Measurements from ENCODE around the gene SCRN1. TPM values are rescaled to one million over a fixed set of nuclear protein-coding genes. Genes with fewer than 3 reads are reported as not detected.

SCRN1 gene
- total and polyA plus RNA-seq, 2 of the 13 experiments (the other 11 are each of a cell fraction or from before 2014, with no cell fraction given), result 43.2 to 49.8 TPM

DNA sequence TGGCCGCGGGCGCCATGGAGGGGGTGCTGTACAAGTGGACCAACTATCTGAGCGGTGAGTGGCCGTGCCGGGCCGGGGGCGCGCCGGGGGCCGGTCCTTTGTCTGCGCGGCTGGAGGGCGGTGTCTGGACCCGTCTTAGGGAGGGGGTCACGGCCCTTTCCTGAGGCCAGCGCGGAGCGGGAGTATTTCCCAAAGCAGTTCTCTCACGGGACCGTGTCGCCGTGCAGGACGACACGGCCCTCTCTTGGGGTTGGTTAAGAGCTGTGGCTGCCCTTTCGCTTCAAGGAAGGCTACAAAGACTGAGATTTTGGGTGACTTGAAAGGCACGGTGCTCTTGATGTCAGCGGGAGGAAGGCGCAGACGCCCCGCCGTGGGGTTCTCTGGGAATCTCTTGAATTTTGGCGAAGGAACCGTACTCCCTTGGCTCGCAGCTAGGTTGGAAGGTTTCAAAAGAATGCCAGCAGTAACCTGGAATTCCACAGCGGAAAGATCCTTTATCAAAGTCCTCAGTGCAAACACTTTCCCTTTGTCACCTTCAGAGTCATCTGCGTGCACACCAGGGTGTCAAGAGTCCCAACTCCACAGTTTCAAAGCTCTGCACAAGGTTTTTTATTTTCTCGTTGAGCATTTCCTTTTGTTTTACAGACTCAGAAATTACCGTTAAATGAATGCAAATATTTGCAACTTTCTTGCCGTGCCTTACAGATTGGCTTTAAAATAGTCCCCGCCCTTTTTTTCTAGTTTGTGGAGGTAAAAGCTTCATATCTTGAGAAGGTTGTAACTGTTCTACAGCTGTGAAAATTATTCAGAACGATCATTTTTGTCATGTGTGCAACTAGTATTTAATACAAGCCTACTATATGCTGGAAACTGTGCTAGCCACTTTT, 39.4 kb upstream of the SCRN1 start (continued):
- TF ChIP-seq, protein P1, sequence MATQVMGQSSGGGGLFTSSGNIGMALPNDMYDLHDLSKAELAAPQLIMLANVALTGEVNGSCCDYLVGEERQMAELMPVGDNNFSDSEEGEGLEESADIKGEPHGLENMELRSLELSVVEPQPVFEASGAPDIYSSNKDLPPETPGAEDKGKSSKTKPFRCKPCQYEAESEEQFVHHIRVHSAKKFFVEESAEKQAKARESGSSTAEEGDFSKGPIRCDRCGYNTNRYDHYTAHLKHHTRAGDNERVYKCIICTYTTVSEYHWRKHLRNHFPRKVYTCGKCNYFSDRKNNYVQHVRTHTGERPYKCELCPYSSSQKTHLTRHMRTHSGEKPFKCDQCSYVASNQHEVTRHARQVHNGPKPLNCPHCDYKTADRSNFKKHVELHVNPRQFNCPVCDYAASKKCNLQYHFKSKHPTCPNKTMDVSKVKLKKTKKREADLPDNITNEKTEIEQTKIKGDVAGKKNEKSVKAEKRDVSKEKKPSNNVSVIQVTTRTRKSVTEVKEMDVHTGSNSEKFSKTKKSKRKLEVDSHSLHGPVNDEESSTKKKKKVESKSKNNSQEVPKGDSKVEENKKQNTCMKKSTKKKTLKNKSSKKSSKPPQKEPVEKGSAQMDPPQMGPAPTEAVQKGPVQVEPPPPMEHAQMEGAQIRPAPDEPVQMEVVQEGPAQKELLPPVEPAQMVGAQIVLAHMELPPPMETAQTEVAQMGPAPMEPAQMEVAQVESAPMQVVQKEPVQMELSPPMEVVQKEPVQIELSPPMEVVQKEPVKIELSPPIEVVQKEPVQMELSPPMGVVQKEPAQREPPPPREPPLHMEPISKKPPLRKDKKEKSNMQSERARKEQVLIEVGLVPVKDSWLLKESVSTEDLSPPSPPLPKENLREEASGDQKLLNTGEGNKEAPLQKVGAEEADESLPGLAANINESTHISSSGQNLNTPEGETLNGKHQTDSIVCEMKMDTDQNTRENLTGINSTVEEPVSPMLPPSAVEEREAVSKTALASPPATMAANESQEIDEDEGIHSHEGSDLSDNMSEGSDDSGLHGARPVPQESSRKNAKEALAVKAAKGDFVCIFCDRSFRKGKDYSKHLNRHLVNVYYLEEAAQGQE (IDR thresholded peaks at IDR 0.05; ENCODE audit: borderline replicate concordance in 1 of 2, low read depth in 1 of 2, low read length in 2 of 2), result no peak
- peak; percentile 47 for TF ChIP-seq ZNF263 (CRISPR knock-in tag; IDR thresholded peaks at IDR 0.05)
- TF ChIP-seq, protein P2, sequence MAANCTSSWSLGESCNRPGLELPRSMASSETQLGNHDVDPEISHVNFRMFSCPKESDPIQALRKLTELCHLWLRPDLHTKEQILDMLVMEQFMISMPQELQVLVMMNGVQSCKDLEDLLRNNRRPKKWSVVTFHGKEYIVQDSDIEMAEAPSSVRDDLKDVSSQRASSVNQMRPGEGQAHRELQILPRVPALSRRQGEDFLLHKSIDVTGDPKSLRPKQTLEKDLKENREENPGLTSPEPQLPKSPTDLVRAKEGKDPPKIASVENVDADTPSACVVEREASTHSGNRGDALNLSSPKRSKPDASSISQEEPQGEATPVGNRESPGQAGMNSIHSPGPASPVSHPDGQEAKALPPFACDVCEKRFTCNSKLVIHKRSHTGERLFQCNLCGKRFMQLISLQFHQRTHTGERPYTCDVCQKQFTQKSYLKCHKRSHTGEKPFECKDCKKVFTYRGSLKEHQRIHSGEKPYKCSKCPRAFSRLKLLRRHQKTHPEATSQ (CRISPR knock-in tag; IDR thresholded peaks at IDR 0.05; ENCODE audit: borderline replicate concordance), result peak; percentile 30; the same call in 1 of the 2 replicates
- TF ChIP-seq, protein P3, sequence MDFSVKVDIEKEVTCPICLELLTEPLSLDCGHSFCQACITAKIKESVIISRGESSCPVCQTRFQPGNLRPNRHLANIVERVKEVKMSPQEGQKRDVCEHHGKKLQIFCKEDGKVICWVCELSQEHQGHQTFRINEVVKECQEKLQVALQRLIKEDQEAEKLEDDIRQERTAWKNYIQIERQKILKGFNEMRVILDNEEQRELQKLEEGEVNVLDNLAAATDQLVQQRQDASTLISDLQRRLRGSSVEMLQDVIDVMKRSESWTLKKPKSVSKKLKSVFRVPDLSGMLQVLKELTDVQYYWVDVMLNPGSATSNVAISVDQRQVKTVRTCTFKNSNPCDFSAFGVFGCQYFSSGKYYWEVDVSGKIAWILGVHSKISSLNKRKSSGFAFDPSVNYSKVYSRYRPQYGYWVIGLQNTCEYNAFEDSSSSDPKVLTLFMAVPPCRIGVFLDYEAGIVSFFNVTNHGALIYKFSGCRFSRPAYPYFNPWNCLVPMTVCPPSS (IDR thresholded peaks at IDR 0.05), result no peak
- TF ChIP-seq ZBTB20 (CRISPR knock-in tag; IDR thresholded peaks at IDR 0.05; ENCODE audit: borderline replicate concordance, low read depth), result no peak
- TF ChIP-seq AHR (CRISPR knock-in tag; IDR thresholded peaks at IDR 0.05), result no peak
- no peak for TF ChIP-seq ZNF234 (CRISPR knock-in tag; conservative IDR thresholded peaks at IDR 0.05)
- 0 out of 2 replicates have a peak, but pooled peaks have one; percentile 41 for TF ChIP-seq RXRA (CRISPR knock-in tag; IDR thresholded peaks at IDR 0.05)
- no peak for TF ChIP-seq ZMYM4 (CRISPR knock-in tag; IDR thresholded peaks at IDR 0.05)
- TF ChIP-seq ZBTB7A (CRISPR knock-in tag; IDR thresholded peaks at IDR 0.05), result no peak
- TF ChIP-seq, protein P4, sequence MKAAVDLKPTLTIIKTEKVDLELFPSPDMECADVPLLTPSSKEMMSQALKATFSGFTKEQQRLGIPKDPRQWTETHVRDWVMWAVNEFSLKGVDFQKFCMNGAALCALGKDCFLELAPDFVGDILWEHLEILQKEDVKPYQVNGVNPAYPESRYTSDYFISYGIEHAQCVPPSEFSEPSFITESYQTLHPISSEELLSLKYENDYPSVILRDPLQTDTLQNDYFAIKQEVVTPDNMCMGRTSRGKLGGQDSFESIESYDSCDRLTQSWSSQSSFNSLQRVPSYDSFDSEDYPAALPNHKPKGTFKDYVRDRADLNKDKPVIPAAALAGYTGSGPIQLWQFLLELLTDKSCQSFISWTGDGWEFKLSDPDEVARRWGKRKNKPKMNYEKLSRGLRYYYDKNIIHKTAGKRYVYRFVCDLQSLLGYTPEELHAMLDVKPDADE (CRISPR knock-in tag; IDR thresholded peaks at IDR 0.05), result no peak
- TF ChIP-seq TMF1 (CRISPR knock-in tag; IDR thresholded peaks at IDR 0.05; ENCODE audit: low read depth), result 0 out of 2 replicates have a peak, but pooled peaks have one; percentile 36
- TF ChIP-seq SMARCC2 (IDR thresholded peaks at IDR 0.05), result no peak
- TF ChIP-seq SP140L (CRISPR knock-in tag; IDR thresholded peaks at IDR 0.05; ENCODE audit: borderline replicate concordance), result 0 out of 2 replicates have a peak, but pooled peaks have one; percentile 30
- TF ChIP-seq ZNF552 (CRISPR knock-in tag; IDR thresholded peaks at IDR 0.05; ENCODE audit: borderline replicate concordance), result no peak
- TF ChIP-seq POLR2A (IDR thresholded peaks at IDR 0.05; ENCODE audit: insufficient read depth in 1 of 2, low read depth in 2 of 2, low read length in 2 of 2), result peak in 1 of 2 experiments; percentile 50; a peak in 2 of 4 replicates
- TF ChIP-seq, protein P5, sequence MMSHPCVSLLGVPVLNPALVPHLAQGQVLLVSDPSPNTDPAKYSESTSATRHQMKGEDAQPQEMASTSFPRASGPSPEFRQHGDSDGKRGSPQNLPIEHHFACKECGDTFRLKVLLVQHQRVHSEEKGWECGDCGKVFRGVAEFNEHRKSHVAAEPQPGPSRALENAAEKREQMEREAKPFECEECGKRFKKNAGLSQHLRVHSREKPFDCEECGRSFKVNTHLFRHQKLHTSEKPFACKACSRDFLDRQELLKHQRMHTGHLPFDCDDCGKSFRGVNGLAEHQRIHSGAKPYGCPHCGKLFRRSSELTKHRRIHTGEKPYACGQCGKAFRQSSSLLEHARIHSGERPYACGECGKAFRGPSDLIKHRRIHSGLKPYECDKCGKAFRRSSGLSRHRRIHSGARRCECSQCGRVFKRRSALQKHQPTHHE (CRISPR knock-in tag; IDR thresholded peaks at IDR 0.05; ENCODE audit: borderline replicate concordance), result no peak
- peak; percentile 7; the same call in 1 of the 2 replicates for TF ChIP-seq SAP130 (CRISPR knock-in tag; IDR thresholded peaks at IDR 0.05; ENCODE audit: low read depth)
- no peak for TF ChIP-seq FIP1L1 (IDR thresholded peaks at IDR 0.05; ENCODE audit: borderline replicate concordance, insufficient read depth, low read depth, low read length)

Data from HepG2 (cell line).